ENCODE results near the gene IFNL1. TPM values are rescaled to one million over a fixed set of nuclear protein-coding genes. Genes with fewer than 3 reads are reported as not detected.

IFNL1 gene
- polyA plus RNA-seq, 2 of the 4 experiments (the other 2 are of a cell fraction): not detected

Small RNA genes lying within 50 kb of the gene (small RNA-seq; reads per million reads assigned to genes)
- gene AC011445.2: 0 to 3.0 (median 0.06) reads per million in 6 experiments

Other genes starting within 250 kb of the IFNL1 start
- gene ACP7, start 212.0 kb upstream of the IFNL1 start, polyA plus RNA-seq (2011; rRNA removed): 0.06 and 0.08 TPM in 2 replicates
- gene ACP7, start 212.0 kb upstream of the IFNL1 start, polyA plus RNA-seq (2017; fragmentation: RNase III; extraction: RNeasy Plus Mini Kit Qiagen cat#74134 plus additional on column Dnase treatment): 0.25 to 0.44 TPM (median 0.28 TPM) in 3 replicates
- gene PAK4, start 170.6 kb upstream of the IFNL1 start, polyA plus RNA-seq (2011; rRNA removed): 37.9 and 42.9 TPM in 2 replicates
- 75.8 to 84.2 TPM (median 76.7 TPM) in 3 replicates for gene PAK4, start 170.6 kb upstream of the IFNL1 start, polyA plus RNA-seq (2017; fragmentation: RNase III; extraction: RNeasy Plus Mini Kit Qiagen cat#74134 plus additional on column Dnase treatment)
- 0.90 and 1.1 TPM in 2 replicates for gene NCCRP1, start 99.4 kb upstream of the IFNL1 start, polyA plus RNA-seq (2011; rRNA removed)
- gene NCCRP1, start 99.4 kb upstream of the IFNL1 start, polyA plus RNA-seq (2017; fragmentation: RNase III; extraction: RNeasy Plus Mini Kit Qiagen cat#74134 plus additional on column Dnase treatment): 0.71 to 1.1 TPM (median 0.99 TPM) in 3 replicates
- gene SYCN, start 92.1 kb upstream of the IFNL1 start, polyA plus RNA-seq (2011; rRNA removed): not detected in 2 replicates
- gene SYCN, start 92.1 kb upstream of the IFNL1 start, polyA plus RNA-seq (2017; fragmentation: RNase III; extraction: RNeasy Plus Mini Kit Qiagen cat#74134 plus additional on column Dnase treatment): not detected in 3 replicates
- not detected in 2 replicates for gene IFNL3, start 51.4 kb upstream of the IFNL1 start, polyA plus RNA-seq (2011; rRNA removed)
- gene IFNL3, start 51.4 kb upstream of the IFNL1 start, polyA plus RNA-seq (2017; fragmentation: RNase III; extraction: RNeasy Plus Mini Kit Qiagen cat#74134 plus additional on column Dnase treatment): not detected in 3 replicates
- not detected in 2 replicates for gene IFNL4, start 47.6 kb upstream of the IFNL1 start, polyA plus RNA-seq (2011; rRNA removed)
- gene IFNL4, start 47.6 kb upstream of the IFNL1 start, polyA plus RNA-seq (2017; fragmentation: RNase III; extraction: RNeasy Plus Mini Kit Qiagen cat#74134 plus additional on column Dnase treatment): not detected in 3 replicates
- gene IFNL2, start 28.0 kb upstream of the IFNL1 start, polyA plus RNA-seq (2011; rRNA removed): not detected in 2 replicates
- gene IFNL2, start 28.0 kb upstream of the IFNL1 start, polyA plus RNA-seq (2017; fragmentation: RNase III; extraction: RNeasy Plus Mini Kit Qiagen cat#74134 plus additional on column Dnase treatment): not detected in 3 replicates
- 1.1 and 1.6 TPM in 2 replicates for gene LRFN1, start 24.5 kb downstream of the IFNL1 start, polyA plus RNA-seq (2011; rRNA removed)
- 7.9 to 9.1 TPM (median 8.7 TPM) in 3 replicates for gene LRFN1, start 24.5 kb downstream of the IFNL1 start, polyA plus RNA-seq (2017; fragmentation: RNase III; extraction: RNeasy Plus Mini Kit Qiagen cat#74134 plus additional on column Dnase treatment)
- 0.37 TPM in 1 of 2 replicates, not detected in the other for gene GMFG, start 39.6 kb downstream of the IFNL1 start, polyA plus RNA-seq (2011; rRNA removed)
- gene GMFG, start 39.6 kb downstream of the IFNL1 start, polyA plus RNA-seq (2017; fragmentation: RNase III; extraction: RNeasy Plus Mini Kit Qiagen cat#74134 plus additional on column Dnase treatment): 0.47 TPM in 1 of 3 replicates, not detected in the others
- 82.1 and 101 TPM in 2 replicates for gene SAMD4B, start 46.0 kb downstream of the IFNL1 start, polyA plus RNA-seq (2011; rRNA removed)
- 113 to 118 TPM (median 116 TPM) in 3 replicates for gene SAMD4B, start 46.0 kb downstream of the IFNL1 start, polyA plus RNA-seq (2017; fragmentation: RNase III; extraction: RNeasy Plus Mini Kit Qiagen cat#74134 plus additional on column Dnase treatment)
- 73.0 and 103 TPM in 2 replicates for gene PAF1, start 94.7 kb downstream of the IFNL1 start, polyA plus RNA-seq (2011; rRNA removed)
- 89.4 to 110 TPM (median 108 TPM) in 3 replicates for gene PAF1, start 94.7 kb downstream of the IFNL1 start, polyA plus RNA-seq (2017; fragmentation: RNase III; extraction: RNeasy Plus Mini Kit Qiagen cat#74134 plus additional on column Dnase treatment)
- gene MED29, start 95.0 kb downstream of the IFNL1 start, polyA plus RNA-seq (2011; rRNA removed): 55.7 and 57.5 TPM in 2 replicates
- gene MED29, start 95.0 kb downstream of the IFNL1 start, polyA plus RNA-seq (2017; fragmentation: RNase III; extraction: RNeasy Plus Mini Kit Qiagen cat#74134 plus additional on column Dnase treatment): 47.7 to 50.7 TPM (median 48.7 TPM) in 3 replicates
- 29.1 and 35.6 TPM in 2 replicates for gene ZFP36, start 110.4 kb downstream of the IFNL1 start, polyA plus RNA-seq (2011; rRNA removed)
- gene ZFP36, start 110.4 kb downstream of the IFNL1 start, polyA plus RNA-seq (2017; fragmentation: RNase III; extraction: RNeasy Plus Mini Kit Qiagen cat#74134 plus additional on column Dnase treatment): 16.5 to 22.1 TPM (median 18.3 TPM) in 3 replicates
- 21.6 and 35.1 TPM in 2 replicates for gene PLEKHG2, start 116.3 kb downstream of the IFNL1 start, polyA plus RNA-seq (2011; rRNA removed)
- 32.2 to 41.7 TPM (median 39.1 TPM) in 3 replicates for gene PLEKHG2, start 116.3 kb downstream of the IFNL1 start, polyA plus RNA-seq (2017; fragmentation: RNase III; extraction: RNeasy Plus Mini Kit Qiagen cat#74134 plus additional on column Dnase treatment)
- gene RPS16, start 139.5 kb downstream of the IFNL1 start, polyA plus RNA-seq (2011; rRNA removed): 4,855 and 5,722 TPM in 2 replicates
- gene RPS16, start 139.5 kb downstream of the IFNL1 start, polyA plus RNA-seq (2017; fragmentation: RNase III; extraction: RNeasy Plus Mini Kit Qiagen cat#74134 plus additional on column Dnase treatment): 4,280 to 4,348 TPM (median 4,297 TPM) in 3 replicates
- gene SUPT5H, start 149.2 kb downstream of the IFNL1 start, polyA plus RNA-seq (2011; rRNA removed): 133 and 186 TPM in 2 replicates
- 200 to 223 TPM (median 222 TPM) in 3 replicates for gene SUPT5H, start 149.2 kb downstream of the IFNL1 start, polyA plus RNA-seq (2017; fragmentation: RNase III; extraction: RNeasy Plus Mini Kit Qiagen cat#74134 plus additional on column Dnase treatment)
- gene TIMM50, start 184.4 kb downstream of the IFNL1 start, polyA plus RNA-seq (2011; rRNA removed): 234 and 246 TPM in 2 replicates
- gene TIMM50, start 184.4 kb downstream of the IFNL1 start, polyA plus RNA-seq (2017; fragmentation: RNase III; extraction: RNeasy Plus Mini Kit Qiagen cat#74134 plus additional on column Dnase treatment): 196 to 206 TPM (median 204 TPM) in 3 replicates
- gene DLL3, start 202.5 kb downstream of the IFNL1 start, polyA plus RNA-seq (2011; rRNA removed): 6.8 and 8.3 TPM in 2 replicates
- 6.7 TPM in 3 replicates for gene DLL3, start 202.5 kb downstream of the IFNL1 start, polyA plus RNA-seq (2017; fragmentation: RNase III; extraction: RNeasy Plus Mini Kit Qiagen cat#74134 plus additional on column Dnase treatment)
- gene SELENOV, start 218.7 kb downstream of the IFNL1 start, polyA plus RNA-seq (2011; rRNA removed): not detected in 2 replicates
- not detected in 3 replicates for gene SELENOV, start 218.7 kb downstream of the IFNL1 start, polyA plus RNA-seq (2017; fragmentation: RNase III; extraction: RNeasy Plus Mini Kit Qiagen cat#74134 plus additional on column Dnase treatment)
- 9.4 and 10.9 TPM in 2 replicates for gene EID2B, start 236.4 kb downstream of the IFNL1 start, polyA plus RNA-seq (2011; rRNA removed)
- gene EID2B, start 236.4 kb downstream of the IFNL1 start, polyA plus RNA-seq (2017; fragmentation: RNase III; extraction: RNeasy Plus Mini Kit Qiagen cat#74134 plus additional on column Dnase treatment): 9.2 to 10.1 TPM (median 9.3 TPM) in 3 replicates
- 23.2 and 26.1 TPM in 2 replicates for gene EID2, start 243.8 kb downstream of the IFNL1 start, polyA plus RNA-seq (2011; rRNA removed)
- gene EID2, start 243.8 kb downstream of the IFNL1 start, polyA plus RNA-seq (2017; fragmentation: RNase III; extraction: RNeasy Plus Mini Kit Qiagen cat#74134 plus additional on column Dnase treatment): 49.2 to 53.0 TPM (median 52.9 TPM) in 3 replicates